Suprapubic skin (tissue), 4 donors: ENCODE results near the gene ARHGDIG. TPM values are rescaled to one million over a fixed set of nuclear protein-coding genes. Genes with fewer than 3 reads are reported as not detected.

Experiments used
- DNase-seq, 2 donors: peaks; one replicate each; pipeline ENCODE4 v3.0.0-alpha.2; 2019; ENCODE audit warnings: low spot score in 2 of 2
- H3K27ac ChIP-seq: fragments of 200-600 bp; sonication (generic); one replicate; pipeline ENCODE4 v1.5.1; 2019
- H3K27me3 ChIP-seq: fragments of 200-600 bp; sonication (generic); one replicate; pipeline ENCODE4 v1.5.1; 2019
- H3K36me3 ChIP-seq: fragments of 200-600 bp; sonication (generic); one replicate; pipeline ENCODE4 v1.5.1; 2019
- H3K4me1 ChIP-seq: fragments of 200-600 bp; sonication (generic); one replicate; pipeline ENCODE4 v1.5.1; 2019
- H3K4me3 ChIP-seq: fragments of 200-600 bp; sonication (generic); one replicate; pipeline ENCODE4 v1.5.1; 2019; ENCODE audit warnings: mild to moderate bottlenecking
- H3K9me3 ChIP-seq: fragments of 200-600 bp; sonication (generic); one replicate; pipeline ENCODE4 v1.5.1; 2019
- EP300 ChIP-seq: sonication (generic); formaldehyde crosslinking; IDR thresholded peaks from one replicate; pipeline ENCODE4 v1.6.1; 2017; ENCODE audit warnings: antibody characterized with exemption
- POLR2A ChIP-seq, 2 donors: fragments of 450-650 bp; IDR thresholded peaks; one replicate each; pipeline ENCODE4 v1.6.1; 2017; ENCODE audit warnings: antibody characterized with exemption in 2 of 2, mild to moderate bottlenecking in 2 of 2, moderate library complexity in 2 of 2
- POLR2AphosphoS5 ChIP-seq, 3 donors: sonication (generic); formaldehyde crosslinking; IDR thresholded peaks; one replicate each; pipeline ENCODE4 v1.6.1; 2017; ENCODE audit warnings: antibody characterized with exemption in 3 of 3
- WGBS: methylation state at CpG from one replicate; pipeline ENCODE4 v1.1.5; 2018; 5-methylcytosine and 5-hydroxymethylcytosine counted together
- total RNA-seq, 4 donors: library from RNA; depleted of rRNA; stranded (reverse); fragments of >200 nt; gene quantifications; one replicate each; pipeline ENCODE4 v1.1.0, GENCODE V29; 2016
- TF ChIP-seq, protein P1 (sequence below), 2 donors: fragments of 200-600 bp in 1 of 2; fragments of 450-650 bp in 1 of 2; sonication (generic) in 1 of 2; IDR thresholded peaks; one replicate each; pipeline ENCODE4 v1.5.1; 2016 to 2019; ENCODE audit warnings: antibody characterized with exemption in 2 of 2, mild to moderate bottlenecking in 1 of 2, moderate library complexity in 1 of 2

Gene ARHGDIG
- total RNA-seq, 4 donors from 2014 or later = not detected

DNA sequence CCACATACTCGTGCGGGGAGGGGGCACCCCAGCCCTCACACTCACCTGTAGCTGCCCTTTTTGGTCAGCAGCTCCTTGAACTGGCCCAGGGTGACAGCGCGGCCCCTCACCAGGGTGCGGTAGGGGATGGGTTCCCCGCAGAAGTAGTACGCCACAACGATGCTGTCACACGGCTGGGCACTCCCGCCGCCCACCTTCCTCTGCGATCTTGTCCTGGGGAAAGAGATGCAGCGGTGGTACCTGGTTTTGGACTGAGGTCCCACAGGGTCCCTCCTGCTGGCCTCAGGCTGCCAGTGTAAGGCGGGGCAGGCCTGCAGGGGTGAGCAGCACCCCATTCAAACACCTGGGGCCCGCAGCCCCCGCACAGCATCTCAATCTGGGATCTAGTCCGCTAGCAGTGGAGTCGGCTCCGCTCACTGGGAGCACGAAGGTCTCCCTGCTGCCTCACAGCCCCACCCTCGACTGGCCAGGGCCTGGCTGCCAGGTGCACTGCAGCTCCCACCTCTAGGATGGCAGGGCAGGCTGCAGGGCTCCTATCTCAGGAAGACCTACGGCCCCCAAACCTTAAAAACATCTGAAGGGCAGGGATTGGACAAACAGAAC lies 9.1 kb downstream of the ARHGDIG start:
- WGBS = 97% methylated on average over 11 of the region's 22 CpGs
- DNase-seq = no peak
- no peaks in the 10 kb centered on the region for H3K9me3 ChIP-seq
- H3K27ac ChIP-seq = no peak overlapping the region
- peaks cover 76% of the 10 kb centered on the region for H3K36me3 ChIP-seq
- H3K4me1 ChIP-seq = no peaks in the 10 kb centered on the region
- H3K27me3 ChIP-seq = no peaks in the 10 kb centered on the region
- no peak overlapping the region for H3K4me3 ChIP-seq
- TF ChIP-seq, protein P1, sequence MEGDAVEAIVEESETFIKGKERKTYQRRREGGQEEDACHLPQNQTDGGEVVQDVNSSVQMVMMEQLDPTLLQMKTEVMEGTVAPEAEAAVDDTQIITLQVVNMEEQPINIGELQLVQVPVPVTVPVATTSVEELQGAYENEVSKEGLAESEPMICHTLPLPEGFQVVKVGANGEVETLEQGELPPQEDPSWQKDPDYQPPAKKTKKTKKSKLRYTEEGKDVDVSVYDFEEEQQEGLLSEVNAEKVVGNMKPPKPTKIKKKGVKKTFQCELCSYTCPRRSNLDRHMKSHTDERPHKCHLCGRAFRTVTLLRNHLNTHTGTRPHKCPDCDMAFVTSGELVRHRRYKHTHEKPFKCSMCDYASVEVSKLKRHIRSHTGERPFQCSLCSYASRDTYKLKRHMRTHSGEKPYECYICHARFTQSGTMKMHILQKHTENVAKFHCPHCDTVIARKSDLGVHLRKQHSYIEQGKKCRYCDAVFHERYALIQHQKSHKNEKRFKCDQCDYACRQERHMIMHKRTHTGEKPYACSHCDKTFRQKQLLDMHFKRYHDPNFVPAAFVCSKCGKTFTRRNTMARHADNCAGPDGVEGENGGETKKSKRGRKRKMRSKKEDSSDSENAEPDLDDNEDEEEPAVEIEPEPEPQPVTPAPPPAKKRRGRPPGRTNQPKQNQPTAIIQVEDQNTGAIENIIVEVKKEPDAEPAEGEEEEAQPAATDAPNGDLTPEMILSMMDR (IDR thresholded peaks at IDR 0.05) = no peak
- TF ChIP-seq EP300 = no peak
- no peak for TF ChIP-seq POLR2AphosphoS5 (IDR thresholded peaks at IDR 0.05)

DNA sequence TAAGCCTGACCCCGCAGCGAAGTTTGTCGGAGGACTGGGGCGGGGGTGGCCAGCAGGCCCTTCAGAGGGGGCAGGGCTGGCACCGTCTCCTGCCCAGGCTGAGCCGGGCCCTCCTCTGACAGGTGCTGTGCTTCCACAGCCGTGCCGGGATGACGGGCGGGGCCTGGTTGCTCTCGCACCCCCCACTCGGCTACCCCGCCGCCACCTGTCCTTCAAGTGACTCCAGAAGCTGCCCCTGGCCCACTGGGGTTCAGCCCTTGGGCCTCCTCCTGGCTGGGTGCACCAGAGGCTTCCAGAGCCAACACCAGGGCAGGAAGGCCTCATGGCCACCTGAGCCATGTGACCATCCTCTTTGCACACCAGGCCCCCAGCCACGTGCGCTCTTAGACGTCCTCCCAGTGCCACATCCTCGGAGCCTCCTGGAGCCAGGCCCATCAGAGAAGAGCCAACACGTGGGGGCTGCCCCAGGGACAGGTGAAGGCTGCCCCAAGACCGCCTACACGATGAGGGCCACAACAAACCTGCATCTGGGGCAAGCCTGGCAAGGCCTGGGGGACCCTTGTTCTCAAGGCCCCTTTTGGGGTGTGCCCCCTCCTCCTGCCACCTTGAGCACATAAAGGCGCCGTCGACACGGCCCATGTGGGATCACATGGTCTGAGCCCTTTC lies 9.8 kb downstream of the ARHGDIG start:
- Histone ChIP-seq H3K9me3 (no peaks in the 10 kb centered on the region), H3K4me3 (no peak overlapping the region), H3K27ac (no peak overlapping the region), H3K27me3 (no peaks in the 10 kb centered on the region), H3K36me3 (peaks cover 76% of the 10 kb centered on the region), H3K4me1 (no peaks in the 10 kb centered on the region)
- no peak for DNase-seq
- 100% methylated on average over 5 of the region's 25 CpGs for WGBS
- TF ChIP-seq POLR2AphosphoS5 (IDR thresholded peaks at IDR 0.05) = no peak
- TF ChIP-seq, protein P1 (IDR thresholded peaks at IDR 0.05) = no peak
- TF ChIP-seq POLR2A (IDR thresholded peaks at IDR 0.05) = no peak
- TF ChIP-seq EP300 = no peak

DNA sequence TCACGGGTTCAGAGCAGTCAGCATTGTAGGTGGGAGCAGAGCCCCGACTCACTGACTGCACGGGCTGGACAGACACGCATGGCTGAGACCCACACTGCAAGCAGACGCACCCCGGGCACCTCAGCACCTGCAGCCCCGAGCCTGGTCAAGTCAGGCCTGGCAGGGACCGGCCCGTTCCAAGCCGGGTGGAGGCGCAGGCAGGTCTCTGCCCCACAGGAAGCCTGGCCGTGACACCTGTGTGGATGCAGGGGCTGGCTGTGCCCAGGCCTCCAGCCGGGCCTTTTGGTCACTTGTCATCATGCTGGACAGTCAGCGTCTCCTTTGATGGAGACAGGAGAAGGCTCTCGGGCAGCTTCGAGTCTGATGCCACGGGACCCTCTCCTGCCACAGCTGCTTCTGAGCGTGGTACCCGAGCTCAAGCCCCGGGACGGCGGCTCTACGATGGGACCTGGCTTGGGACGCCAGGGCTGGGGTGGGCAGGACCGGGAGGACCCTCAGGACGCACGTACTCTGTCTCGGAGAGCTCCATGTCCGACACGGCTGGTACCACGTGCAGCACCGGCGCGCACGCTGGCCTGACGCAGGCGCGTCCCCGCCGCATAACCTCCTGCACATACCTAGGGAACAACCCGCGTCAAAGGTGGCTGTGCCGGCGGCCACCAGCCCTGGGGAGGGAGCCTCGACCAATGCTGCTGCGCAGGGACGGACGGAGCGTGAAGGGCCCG lies 10.5 kb downstream of the ARHGDIG start:
- Histone ChIP-seq H3K27ac (no peak overlapping the region), H3K9me3 (no peaks in the 10 kb centered on the region), H3K36me3 (peaks cover 76% of the 10 kb centered on the region), H3K27me3 (no peaks in the 10 kb centered on the region), H3K4me1 (no peaks in the 10 kb centered on the region), H3K4me3 (no peak overlapping the region)
- no peak for TF ChIP-seq POLR2A (IDR thresholded peaks at IDR 0.05)
- TF ChIP-seq EP300 = no peak
- TF ChIP-seq POLR2AphosphoS5 (IDR thresholded peaks at IDR 0.05) = no peak
- TF ChIP-seq, protein P1 (IDR thresholded peaks at IDR 0.05) = no peak
- WGBS = no CpG with 5 or more reads among the region's 50 CpGs
- no peak for DNase-seq

GRCh38 chr16:291539-291938 lies 11.1 kb downstream of the ARHGDIG start:
- Histone ChIP-seq H3K27ac (no peak overlapping the region), H3K4me1 (no peaks in the 10 kb centered on the region), H3K9me3 (no peaks in the 10 kb centered on the region), H3K4me3 (no peak overlapping the region), H3K36me3 (peaks cover 78% of the 10 kb centered on the region), H3K27me3 (no peaks in the 10 kb centered on the region)
- WGBS = 96% methylated on average over 8 of the region's 17 CpGs
- no peak for DNase-seq
- TF ChIP-seq POLR2A (IDR thresholded peaks at IDR 0.05) (no peak), EP300 (no peak), POLR2AphosphoS5 (IDR thresholded peaks at IDR 0.05) (no peak)
- TF ChIP-seq, protein P1 (IDR thresholded peaks at IDR 0.05) = no peak

- H3K36me3 ChIP-seq = peaks cover 78% of the 10 kb centered on the region
- no peak for DNase-seq
- no peak for TF ChIP-seq EP300
- no peak for TF ChIP-seq POLR2A (IDR thresholded peaks at IDR 0.05)
- TF ChIP-seq, protein P1 (IDR thresholded peaks at IDR 0.05) = no peak
- TF ChIP-seq POLR2AphosphoS5 (IDR thresholded peaks at IDR 0.05) = no peak
- H3K4me3 ChIP-seq = no peak overlapping the region
- 94% methylated on average over 14 of the region's 32 CpGs for WGBS
- no peak overlapping the region for H3K27ac ChIP-seq
- H3K9me3 ChIP-seq = no peaks in the 10 kb centered on the region
- no peaks in the 10 kb centered on the region for H3K27me3 ChIP-seq
- H3K4me1 ChIP-seq = no peaks in the 10 kb centered on the region
Observed at GRCh38 chr16:293043-293775, 12.8 kb downstream of the ARHGDIG start.
